ENCODE data around the gene XPO1. TPM values are rescaled to one million over a fixed set of nuclear protein-coding genes. Genes with fewer than 3 reads are reported as not detected.
A peak's percentile ranks its signal among the peaks of the same experiment; 100 is the strongest.

The XPO1 gene
- total and polyA plus RNA-seq, 2 of the 4 experiments (the other 2 are of a cell fraction) = 78.5 to 104 TPM

DNA sequence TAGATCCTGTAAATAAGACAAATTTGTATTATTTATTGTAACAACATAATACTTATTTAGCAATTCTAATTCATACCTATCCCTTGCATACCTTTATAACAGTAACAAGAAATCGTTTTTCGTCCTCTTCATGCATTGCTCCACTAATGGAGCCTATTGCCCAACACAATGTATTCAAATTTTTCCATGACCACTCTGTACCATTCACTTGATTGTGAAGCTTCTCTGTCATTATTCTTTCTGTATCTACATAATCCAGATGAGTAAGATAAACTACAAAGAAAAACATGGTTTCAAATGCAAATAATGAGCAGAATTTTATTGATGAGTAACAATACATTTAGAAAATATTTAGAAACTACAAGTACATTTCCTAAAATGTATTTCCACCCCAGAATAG is 45.7 kb downstream of the XPO1 start:
- Histone ChIP-seq H3K14ac (replicated peaks; ENCODE audit: low read depth, low read length) (no peak overlapping the region), H3K9ac (ENCODE audit: low read depth, low read length) (no peak overlapping the region), H3K27me3 (ENCODE audit: control insufficient read depth, insufficient read depth, low read length) (no peaks in the 10 kb centered on the region), H3K36me3 (ENCODE audit: control insufficient read depth, insufficient read depth, low read length) (peaks cover 46% of the 10 kb centered on the region), H2BK120ac (ENCODE audit: low read depth, low read length) (no peak overlapping the region), H3K18ac (ENCODE audit: low read depth, low read length) (no peak overlapping the region), H4K8ac (ENCODE audit: low read depth in 2 of 2, low read length in 2 of 2) (no peak overlapping the region), H3K4me1 (ENCODE audit: control insufficient read depth, insufficient read depth, low read length) (peaks cover 10% of the 10 kb centered on the region), H3K9me3 (ENCODE audit: control insufficient read depth, insufficient read depth, low read length) (no peaks in the 10 kb centered on the region), H4K20me1 (ENCODE audit: insufficient read depth, low read length) (peaks cover 22% of the 10 kb centered on the region), H3K23ac (ENCODE audit: low read depth, low read length) (no peak overlapping the region), H3K4ac (ENCODE audit: low read depth, low read length) (no peak overlapping the region), H4K91ac (ENCODE audit: insufficient read depth, low read depth, low read length) (no peak overlapping the region), H4K5ac (ENCODE audit: low read depth, low read length) (no peak overlapping the region), H2AK5ac (ENCODE audit: low read depth, low read length) (no peak overlapping the region), H2BK20ac (ENCODE audit: low read depth, low read length) (no peak overlapping the region), H3K4me3 (ENCODE audit: insufficient read depth, low read depth, low read length) (no peak overlapping the region), H3K9me1 (ENCODE audit: insufficient read depth, low read length) (no peaks in the 10 kb centered on the region; the same call in 1 of the 2 replicates), H2BK15ac (ENCODE audit: low read depth, low read length) (no peak overlapping the region), H2BK5ac (ENCODE audit: low read depth, low read length, poor library complexity, severe bottlenecking) (no peak overlapping the region), H2AFZ (replicated peaks; ENCODE audit: low read length, poor library complexity) (no peak overlapping the region), H3K27ac (ENCODE audit: insufficient read depth, low read length) (no peak overlapping the region), H3K4me2 (ENCODE audit: low read depth, low read length) (no peak overlapping the region), H2AK9ac (replicated peaks; ENCODE audit: low read depth, low read length, poor library complexity) (no peak overlapping the region), H3K56ac (ENCODE audit: extremely low read depth, insufficient read depth, low read length) (no peak overlapping the region), H3K79me1 (ENCODE audit: low read depth in 1 of 2, low read length in 2 of 2) (peaks cover 16 to 62% of the 10 kb centered on the region in 2 experiments)
- ATAC-seq (ENCODE audit: low read depth) = no peak
- POLR2A ChIA-PET (ENCODE audit: unreplicated experiment) = no interaction called here
- no peak for DNase-seq
- no TSS peak for BruUV-seq (replicated peaks)
- peak; percentile 6; the same call in 1 of the 2 replicates for TF ChIP-seq CEBPB (IDR thresholded peaks at IDR 0.05; ENCODE audit: low read depth, low read length)
- TF ChIP-seq SMC3 (IDR thresholded peaks at IDR 0.05; ENCODE audit: low read depth, low read length) = no peak
- no peak for TF ChIP-seq RAD21 (IDR thresholded peaks at IDR 0.05; ENCODE audit: low read length)
- in situ Hi-C loops (cut with MboI; ENCODE audit: low sequenced_read_pairs) (loop anchor here (10.0 kb wide), 1 partner anchor 372 kb away; no protein-coding TSS in a partner anchor), dilution Hi-C loops (cut with HindIII; ENCODE audit: low sequenced_read_pairs, unreplicated experiment) (no loop called here), intact Hi-C loops (cut with micrococcal nuclease) (no loop called here)
- CTCF ChIA-PET = no interaction called here
- no CpG with 5 or more reads among the region's 2 CpGs for WGBS, 2 experiments (ENCODE audit: extremely low coverage in 2 of 2, insufficient read length in 1 of 2)
